Lung (tissue), 12 donors: Measurements from ENCODE around the gene KIAA0232. TPM values are rescaled to one million over a fixed set of nuclear protein-coding genes. Genes with fewer than 3 reads are reported as not detected.

Source experiments
- ATAC-seq: fragments of 200-7000 bp; cut with Tn5 transposase; one replicate; pipeline ENCODE4 v1.9.1; 2020; ENCODE audit warnings: moderate number of reproducible peaks; ENCODE audit not compliant: insufficient read depth, low FRiP score
- DNase-seq, 3 donors: peaks; one replicate each; pipeline ENCODE4 v3.0.0-alpha.2; 2013 to 2017
- H3K27ac ChIP-seq, 2 donors: one replicate each; pipeline ENCODE4 v1.5.1; 2013; ENCODE audit warnings: mild to moderate bottlenecking in 2 of 2, moderate library complexity in 2 of 2, control low read depth in 1 of 2, inconsistent platforms in 1 of 2, low read depth in 1 of 2, low read length in 1 of 2
- H3K27me3 ChIP-seq, 3 donors: one replicate each; pipeline ENCODE4 v1.5.1; 2013; ENCODE audit warnings: low read length in 2 of 3; ENCODE audit not compliant: control insufficient read depth in 3 of 3, insufficient read depth in 3 of 3
- H3K36me3 ChIP-seq, 4 donors: one replicate each; pipeline ENCODE4 v1.5.1; 2013; ENCODE audit warnings: low read length in 4 of 4, mild to moderate bottlenecking in 1 of 4, moderate library complexity in 1 of 4; ENCODE audit not compliant: control insufficient read depth in 4 of 4, insufficient read depth in 4 of 4
- H3K4me1 ChIP-seq, 5 donors: one replicate each; pipeline ENCODE4 v1.5.1; 2013; ENCODE audit warnings: low read length in 5 of 5, mild to moderate bottlenecking in 2 of 5, moderate library complexity in 1 of 5; ENCODE audit not compliant: control insufficient read depth in 5 of 5, insufficient read depth in 5 of 5
- H3K4me3 ChIP-seq: one replicate; pipeline ENCODE4 v1.5.1; 2013; ENCODE audit warnings: mild to moderate bottlenecking, control low read depth, moderate library complexity
- H3K9ac ChIP-seq, 2 donors: one replicate each; pipeline ENCODE4 v1.5.1; 2013; ENCODE audit warnings: low read length in 2 of 2, control low read depth in 1 of 2; ENCODE audit not compliant: insufficient read depth in 1 of 2
- H3K9me3 ChIP-seq, 4 donors: one replicate each; pipeline ENCODE4 v1.5.1; 2013; ENCODE audit warnings: low read length in 3 of 4, mild to moderate bottlenecking in 1 of 4, moderate library complexity in 1 of 4; ENCODE audit not compliant: control insufficient read depth in 4 of 4, insufficient read depth in 3 of 4
- CTCF ChIP-seq: IDR thresholded peaks from 2 replicates; pipeline ENCODE4 v1.5.1; 2012; ENCODE audit warnings: mild to moderate bottlenecking; ENCODE audit errors: control extremely low read depth, extremely low read depth
- WGBS, 2 donors: extraction: QIAGEN DNeasy Blood & Tissue Kit; methylation state at CpG; one replicate each; pipeline ENCODE4 v1.1.7; 2013; 5-methylcytosine and 5-hydroxymethylcytosine counted together
- polyA plus RNA-seq, 2 donors: library from polyadenylated mRNA; stranded (reverse); fragments of 200-250 nt; gene quantifications; one replicate each; pipeline ENCODE4 v1.2.1, GENCODE V29; 2013
- total RNA-seq, 2 donors: library from RNA; depleted of rRNA in 1 of 2; stranded (reverse); fragments of >200 nt in 1 of 2; gene quantifications; one replicate each; pipeline ENCODE4 v1.2.1, GENCODE V29; 2014 to 2021
- donor health status: control.
- donor health status: control.
- donor health status: Bipolar disorder and iron deficiency.
- donor health status: healthy.
- donor health status: DM: yes; HTN: yes; CAD: no.

KIAA0232 gene
- total and polyA plus RNA-seq, 4 donors, result 6.8 to 34.6 (median 18.7) TPM

- H3K4me1 ChIP-seq, result no peaks in the 10 kb centered on the region
- H3K9me3 ChIP-seq, result no peaks in the 10 kb centered on the region
- ATAC-seq (no peak), DNase-seq (no peak)
- peaks cover 0 to 3% (median 0%) of the 10 kb centered on the region in 3 donors for H3K27me3 ChIP-seq
- no peak for TF ChIP-seq CTCF
- no peak overlapping the region for H3K9ac ChIP-seq
- 79 to 80% methylated on average over 6 of the region's 6 CpGs for WGBS, 2 donors
- H3K36me3 ChIP-seq, result no peaks in the 10 kb centered on the region
- no peak overlapping the region for H3K4me3 ChIP-seq
- no peak overlapping the region for H3K27ac ChIP-seq
Measured at GRCh38 chr4:6773106-6773505, 9.4 kb upstream of the KIAA0232 start.

- TF ChIP-seq CTCF, result no peak
- Histone ChIP-seq H3K27me3 (peaks cover 0 to 3% (median 0%) of the 10 kb centered on the region in 3 donors), H3K27ac (no peak overlapping the region), H3K4me1 (no peaks in the 10 kb centered on the region), H3K9me3 (no peaks in the 10 kb centered on the region), H3K4me3 (no peak overlapping the region), H3K36me3 (no peaks in the 10 kb centered on the region), H3K9ac (no peak overlapping the region)
- no peak for DNase-seq
- 83 to 85% methylated on average over 16 of the region's 16 CpGs for WGBS, 2 donors
- ATAC-seq, result no peak
Measured at GRCh38 chr4:6773616-6774540, 8.6 kb upstream of the KIAA0232 start.

- Histone ChIP-seq H3K4me1 (no peaks in the 10 kb centered on the region), H3K9ac (no peak overlapping the region), H3K27me3 (peaks cover 0 to 3% (median 0%) of the 10 kb centered on the region in 3 donors), H3K4me3 (no peak overlapping the region), H3K9me3 (no peaks in the 10 kb centered on the region), H3K27ac (no peak overlapping the region), H3K36me3 (no peaks in the 10 kb centered on the region)
- no peak for ATAC-seq
- WGBS, 2 donors, result 73 to 79% methylated on average over 7 of the region's 7 CpGs
- no peak for TF ChIP-seq CTCF
- no peak for DNase-seq
Measured at GRCh38 chr4:6775746-6776145, 6.8 kb upstream of the KIAA0232 start.
